A673 (cell line): Measurements from ENCODE around the gene ACSL1.

Experiments
- EZH2 ChIP-seq: fragments of 200-600 bp; sonication (generic); IDR thresholded peaks from 2 replicates; pipeline ENCODE4 v1.6.1; 2017; ENCODE audit warnings: borderline replicate concordance, low read depth, mild to moderate bottlenecking, mixed read lengths, antibody characterized with exemption, low read length; ENCODE audit not compliant: poor library complexity, severe bottlenecking
- TF ChIP-seq, protein P1 (sequence below): fragments of 300-800, 200-600 bp; sonication (generic); conservative IDR thresholded peaks from 2 replicates; pipeline ENCODE4 v1.5.1; 2017; ENCODE audit warnings: low read depth, mild to moderate bottlenecking, antibody characterized with exemption, low read length, moderate library complexity, mixed read lengths

GRCh38 chr4:184819786-184820185 lies 6.0 kb downstream of the ACSL1 start:
- TF ChIP-seq, protein P1, sequence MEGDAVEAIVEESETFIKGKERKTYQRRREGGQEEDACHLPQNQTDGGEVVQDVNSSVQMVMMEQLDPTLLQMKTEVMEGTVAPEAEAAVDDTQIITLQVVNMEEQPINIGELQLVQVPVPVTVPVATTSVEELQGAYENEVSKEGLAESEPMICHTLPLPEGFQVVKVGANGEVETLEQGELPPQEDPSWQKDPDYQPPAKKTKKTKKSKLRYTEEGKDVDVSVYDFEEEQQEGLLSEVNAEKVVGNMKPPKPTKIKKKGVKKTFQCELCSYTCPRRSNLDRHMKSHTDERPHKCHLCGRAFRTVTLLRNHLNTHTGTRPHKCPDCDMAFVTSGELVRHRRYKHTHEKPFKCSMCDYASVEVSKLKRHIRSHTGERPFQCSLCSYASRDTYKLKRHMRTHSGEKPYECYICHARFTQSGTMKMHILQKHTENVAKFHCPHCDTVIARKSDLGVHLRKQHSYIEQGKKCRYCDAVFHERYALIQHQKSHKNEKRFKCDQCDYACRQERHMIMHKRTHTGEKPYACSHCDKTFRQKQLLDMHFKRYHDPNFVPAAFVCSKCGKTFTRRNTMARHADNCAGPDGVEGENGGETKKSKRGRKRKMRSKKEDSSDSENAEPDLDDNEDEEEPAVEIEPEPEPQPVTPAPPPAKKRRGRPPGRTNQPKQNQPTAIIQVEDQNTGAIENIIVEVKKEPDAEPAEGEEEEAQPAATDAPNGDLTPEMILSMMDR, result no peak
- no peak for TF ChIP-seq EZH2
